Naive B cell (primary cell): Measurements from ENCODE around the gene NTSR1. TPM values are rescaled to one million over a fixed set of nuclear protein-coding genes. Genes with fewer than 3 reads are reported as not detected.

ENCODE experiments used
- ATAC-seq, 2 donors: fragments of 150-1000 bp; cut with Tn5 transposase; 2 replicates each; pipeline ENCODE4 v1.10.0; 2021; ENCODE audit warnings: low read depth in 2 of 2, mild to moderate bottlenecking in 2 of 2, moderate library complexity in 2 of 2
- DNase-seq: peaks from one replicate; pipeline ENCODE4 v3.0.0; 2022
- H3K27ac Mint-ChIP-seq, 6 donors: one replicate each; pipeline ENCODE4 v1.8.0; 2020 to 2022; ENCODE audit warnings: mild to moderate bottlenecking in 6 of 6, mixed read lengths in 6 of 6, moderate library complexity in 5 of 6, inconsistent platforms in 2 of 6
- H3K27me3 Mint-ChIP-seq, 3 donors: one replicate each; pipeline ENCODE4 v1.8.0; 2021 to 2022; ENCODE audit warnings: mixed read lengths in 3 of 3, mild to moderate bottlenecking in 1 of 3
- H3K36me3 Mint-ChIP-seq, 2 donors: one replicate each; pipeline ENCODE4 v1.8.0; 2020 to 2022; ENCODE audit warnings: mixed read lengths in 2 of 2, inconsistent platforms in 1 of 2, mild to moderate bottlenecking in 1 of 2
- H3K4me1 Mint-ChIP-seq, 3 donors: one replicate each; pipeline ENCODE4 v1.8.0; 2020 to 2022; ENCODE audit warnings: mixed read lengths in 3 of 3, inconsistent platforms in 1 of 3, mild to moderate bottlenecking in 1 of 3, moderate library complexity in 1 of 3
- H3K4me3 Mint-ChIP-seq, 8 donors: one replicate each; pipeline ENCODE4 v1.8.0; 2020 to 2022; ENCODE audit warnings: mild to moderate bottlenecking in 8 of 8, mixed read lengths in 8 of 8, moderate library complexity in 8 of 8, inconsistent platforms in 2 of 8
- H3K9me3 Mint-ChIP-seq, 7 donors: one replicate each; pipeline ENCODE4 v1.8.0; 2020 to 2022; ENCODE audit warnings: mixed read lengths in 7 of 7, mild to moderate bottlenecking in 5 of 7, inconsistent platforms in 2 of 7, moderate library complexity in 1 of 7
- polyA plus RNA-seq, 6 donors: library from polyadenylated mRNA; unstranded; fragments of 300-500 nt; fragmentation: Illumina TruSeq; gene quantifications; one replicate each; pipeline ENCODE4 v1.2.3, GENCODE V29; 2021; ENCODE audit warnings: low read depth in 6 of 6

Gene NTSR1
- polyA plus RNA-seq, 6 donors from 2014 or later = not detected

DNA sequence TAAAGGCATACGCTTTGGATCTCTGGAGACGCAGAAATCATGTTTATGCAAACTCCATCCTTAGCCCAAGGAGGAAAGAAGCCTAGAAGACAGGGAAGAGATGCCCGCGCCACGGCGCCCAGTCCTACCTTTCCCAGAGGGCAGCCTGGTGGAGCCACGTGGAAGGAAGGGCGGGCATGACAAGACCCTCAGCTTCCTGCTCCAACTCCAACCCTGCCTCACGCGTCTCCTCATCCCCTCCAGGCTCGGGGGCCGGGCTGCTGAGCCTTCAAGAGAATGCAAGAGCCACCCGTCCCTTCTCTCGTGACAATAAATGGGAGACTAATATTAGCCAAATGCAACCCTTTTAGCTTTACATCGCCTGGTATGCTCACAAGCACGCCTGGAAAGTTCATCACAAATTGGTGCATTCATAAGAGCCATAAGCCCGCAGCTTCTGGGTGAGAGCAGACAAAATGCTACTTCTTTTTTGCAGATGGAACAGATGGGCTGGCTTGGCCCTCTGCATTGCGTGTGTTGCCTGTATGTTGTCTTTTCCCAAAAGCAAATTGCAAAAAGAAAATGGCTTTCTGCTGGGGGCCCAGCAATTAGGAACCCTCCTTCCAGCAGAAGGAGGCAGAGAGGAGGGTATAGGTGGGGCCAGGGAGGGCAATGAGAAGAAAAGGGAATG is 8.2 kb upstream of the NTSR1 start:
- H3K4me1 Mint-ChIP-seq = peaks cover 0 to 2% (median 0%) of the 10 kb centered on the region in 3 donors
- no peak overlapping the region for H3K4me3 Mint-ChIP-seq
- H3K27ac Mint-ChIP-seq = no peak overlapping the region
- peaks cover 0 to 1% (median 0%) of the 10 kb centered on the region in 7 donors for H3K9me3 Mint-ChIP-seq
- DNase-seq = no peak
- peaks cover 16 to 36% (median 27%) of the 10 kb centered on the region in 3 donors for H3K27me3 Mint-ChIP-seq
- no peaks in the 10 kb centered on the region for H3K36me3 Mint-ChIP-seq
- ATAC-seq = no peak

DNA sequence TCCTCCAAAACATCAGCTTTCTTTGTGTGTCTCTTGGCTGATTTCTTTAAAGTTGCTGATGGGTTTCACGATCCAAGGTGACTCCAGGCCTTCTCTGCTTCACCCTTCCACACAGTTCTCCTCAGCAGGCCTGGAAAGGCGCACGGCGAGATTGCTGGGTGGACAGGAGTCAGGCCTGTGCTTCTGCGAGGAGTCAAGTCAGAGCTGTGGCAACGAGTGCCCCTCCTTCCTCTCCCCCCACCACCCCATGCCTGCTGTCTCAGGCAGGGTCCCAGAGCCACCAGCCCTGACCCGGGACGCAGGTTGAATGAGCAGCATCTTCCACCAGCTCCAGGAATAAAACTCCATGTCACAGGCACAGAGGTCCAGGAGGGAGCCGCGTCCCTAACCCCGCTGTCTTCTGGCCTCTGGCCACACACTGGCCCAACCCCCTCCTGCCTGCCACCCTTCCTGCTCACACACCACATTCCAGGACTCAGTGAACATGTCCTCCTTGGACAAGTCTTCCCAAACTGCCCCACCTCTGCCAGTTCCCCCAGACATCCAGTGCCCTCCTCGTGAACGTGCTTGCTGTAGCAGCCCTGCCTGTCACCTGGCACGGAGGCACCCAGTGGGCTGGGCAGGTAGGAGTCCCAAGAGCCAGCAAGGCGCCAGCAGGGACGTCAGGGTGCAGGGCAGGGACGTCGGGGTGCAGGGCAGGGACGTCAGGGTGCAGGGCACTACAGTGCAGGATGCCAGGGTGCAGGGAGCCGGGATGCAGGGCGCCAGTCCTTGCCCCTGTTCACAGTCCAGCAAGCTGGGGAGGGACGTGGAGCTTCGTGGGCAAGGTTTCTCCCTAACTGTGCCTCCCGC is 7.2 kb upstream of the NTSR1 start:
- Mint-ChIP-seq H3K36me3 (no peaks in the 10 kb centered on the region), H3K4me3 (no peak overlapping the region), H3K9me3 (peaks cover 0 to 1% (median 0%) of the 10 kb centered on the region in 7 donors), H3K4me1 (no peaks in the 10 kb centered on the region), H3K27ac (no peak overlapping the region), H3K27me3 (peaks cover 11 to 30% (median 23%) of the 10 kb centered on the region in 3 donors)
- ATAC-seq (no peak), DNase-seq (no peak)

DNA sequence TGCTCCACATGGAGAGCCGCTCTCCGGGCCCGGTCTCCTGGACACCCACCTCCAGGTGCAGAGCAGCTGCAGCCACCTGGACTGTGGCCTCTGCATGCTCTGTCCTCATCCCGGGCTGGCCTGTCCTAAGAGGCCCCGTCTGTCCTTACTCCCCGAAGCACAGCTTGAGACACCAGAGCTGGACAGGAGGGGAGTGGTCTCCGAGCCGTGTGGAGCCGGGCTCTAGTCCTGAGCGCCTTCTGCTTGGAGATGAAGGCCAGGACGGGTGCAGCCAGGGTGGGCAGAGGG is 6.7 kb upstream of the NTSR1 start:
- H3K36me3 Mint-ChIP-seq = no peaks in the 10 kb centered on the region
- peaks cover 0 to 1% (median 0%) of the 10 kb centered on the region in 7 donors for H3K9me3 Mint-ChIP-seq
- H3K27ac Mint-ChIP-seq = no peak overlapping the region
- peaks cover 11 to 35% (median 28%) of the 10 kb centered on the region in 3 donors for H3K27me3 Mint-ChIP-seq
- H3K4me3 Mint-ChIP-seq = no peak overlapping the region
- ATAC-seq (no peak), DNase-seq (no peak)
- no peaks in the 10 kb centered on the region for H3K4me1 Mint-ChIP-seq

DNA sequence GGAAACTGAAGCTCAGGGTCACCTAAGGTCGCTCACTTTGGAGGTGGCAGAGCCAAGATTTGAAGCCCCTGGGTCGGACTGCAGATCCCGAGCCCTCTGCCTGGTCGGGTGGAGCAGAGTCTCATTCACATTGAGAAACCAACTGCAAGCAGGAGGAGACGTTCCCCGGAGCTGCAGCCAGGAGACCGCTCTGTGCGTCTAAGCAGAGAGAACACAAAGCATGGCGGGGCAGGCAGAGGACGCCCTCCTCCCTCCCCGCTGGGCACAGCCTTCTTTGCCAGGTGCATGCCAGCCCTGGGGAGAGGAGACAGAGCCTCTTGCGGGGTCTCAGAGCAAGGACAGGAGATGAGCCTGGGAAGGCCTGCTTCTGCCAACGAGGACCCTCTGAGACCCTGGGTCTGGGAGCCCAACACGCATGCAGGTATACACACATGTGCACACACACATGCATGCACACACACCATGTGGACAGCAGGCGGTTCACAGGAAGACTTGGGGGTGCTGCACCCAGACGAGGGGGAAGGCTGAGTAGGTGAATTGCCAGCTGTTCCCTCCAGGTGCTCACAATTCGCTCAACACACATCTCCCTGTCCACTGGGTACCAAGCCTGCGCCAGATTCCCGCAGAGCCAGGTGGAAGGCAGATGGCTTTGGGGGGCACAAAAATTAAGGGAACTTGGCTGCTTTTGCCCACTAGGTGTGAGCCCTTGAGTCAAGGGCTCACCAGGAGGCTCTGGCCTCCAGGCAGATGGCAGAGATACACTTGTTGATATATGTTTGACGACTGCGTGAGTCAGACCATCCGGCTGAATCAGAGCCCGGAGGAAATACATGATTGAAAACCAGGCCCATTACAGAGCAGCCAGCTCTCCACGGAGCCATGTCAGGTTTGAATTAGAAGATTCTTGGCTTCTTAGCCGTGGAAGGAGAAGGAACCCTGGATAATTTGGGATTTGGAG is 5.5 kb upstream of the NTSR1 start:
- peaks cover 0 to 1% (median 0%) of the 10 kb centered on the region in 7 donors for H3K9me3 Mint-ChIP-seq
- no peaks in the 10 kb centered on the region for H3K4me1 Mint-ChIP-seq
- ATAC-seq (peak in 1 of 2 donors; percentile 32), DNase-seq (no peak)
- H3K4me3 Mint-ChIP-seq = no peak overlapping the region
- peak overlapping the region in 2 of 6 donors; percentile 32 to 71 for H3K27ac Mint-ChIP-seq
- H3K27me3 Mint-ChIP-seq = peaks cover 11 to 41% (median 34%) of the 10 kb centered on the region in 3 donors
- H3K36me3 Mint-ChIP-seq = no peaks in the 10 kb centered on the region

DNA sequence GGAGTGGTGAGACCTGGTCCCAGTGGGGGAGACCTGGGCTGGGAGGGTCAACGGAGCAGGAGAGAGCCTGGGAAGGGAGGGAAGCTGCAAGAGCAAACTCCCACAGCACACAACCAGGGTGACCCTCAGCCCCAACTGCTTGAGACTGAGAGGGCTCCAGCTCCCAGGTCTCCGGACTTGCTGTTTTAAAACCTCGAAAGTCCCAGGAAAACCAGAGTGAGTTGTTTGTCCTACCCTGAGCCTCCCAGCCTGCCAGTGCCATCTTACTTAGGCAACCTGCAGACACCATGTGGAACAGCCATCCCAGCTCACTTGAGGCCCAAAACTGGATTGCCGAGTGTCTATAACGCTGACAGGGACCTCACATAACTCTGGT is 4.8 kb upstream of the NTSR1 start:
- peak overlapping the region in 2 of 6 donors; percentile 32 to 71 for H3K27ac Mint-ChIP-seq

DNA sequence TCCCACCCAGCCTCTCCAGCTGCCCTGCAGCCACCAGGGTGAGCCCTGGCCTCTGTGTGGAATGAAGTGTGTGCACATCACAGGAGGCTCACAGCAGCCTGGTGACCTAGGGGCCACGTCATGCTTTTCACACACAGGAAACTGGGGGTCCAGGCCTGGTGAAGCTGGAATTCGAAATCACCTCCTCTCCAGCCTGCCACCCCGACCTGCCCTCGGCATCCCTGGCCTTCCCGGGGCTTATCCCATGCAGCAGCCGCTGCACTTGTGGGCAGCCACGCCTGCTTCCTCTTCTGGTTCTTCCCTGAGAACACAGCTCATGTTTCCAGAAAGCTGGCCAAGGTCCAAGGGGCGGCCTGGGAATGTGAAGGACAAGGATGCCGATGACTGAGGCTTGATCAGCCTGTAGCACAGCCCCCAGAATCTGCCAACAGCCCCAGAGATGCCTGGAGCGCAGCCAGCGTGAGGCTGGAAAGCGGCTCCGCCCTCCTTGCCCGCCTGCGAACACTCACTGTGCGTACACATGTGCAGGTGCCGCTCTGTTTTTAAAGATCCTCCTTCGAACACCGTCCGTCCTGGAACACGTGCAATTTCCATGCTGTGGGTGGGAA is 4.2 kb upstream of the NTSR1 start:
- Mint-ChIP-seq H3K4me3 (no peak overlapping the region), H3K4me1 (no peaks in the 10 kb centered on the region), H3K27me3 (peaks cover 11 to 43% (median 37%) of the 10 kb centered on the region in 3 donors), H3K36me3 (no peaks in the 10 kb centered on the region), H3K27ac (peak overlapping the region in 1 of 6 donors; percentile 46), H3K9me3 (peaks cover 0 to 1% (median 0%) of the 10 kb centered on the region in 7 donors)
- no peak for DNase-seq
- no peak for ATAC-seq

More for the DNA sequence above, 4.8 kb upstream of the NTSR1 start:
- Mint-ChIP-seq H3K9me3 (peaks cover 0 to 1% (median 0%) of the 10 kb centered on the region in 7 donors), H3K4me3 (no peak overlapping the region), H3K36me3 (no peaks in the 10 kb centered on the region), H3K27me3 (peaks cover 11 to 43% (median 36%) of the 10 kb centered on the region in 3 donors), H3K4me1 (no peaks in the 10 kb centered on the region)
- DNase-seq = no peak
- ATAC-seq = no peak

DNA sequence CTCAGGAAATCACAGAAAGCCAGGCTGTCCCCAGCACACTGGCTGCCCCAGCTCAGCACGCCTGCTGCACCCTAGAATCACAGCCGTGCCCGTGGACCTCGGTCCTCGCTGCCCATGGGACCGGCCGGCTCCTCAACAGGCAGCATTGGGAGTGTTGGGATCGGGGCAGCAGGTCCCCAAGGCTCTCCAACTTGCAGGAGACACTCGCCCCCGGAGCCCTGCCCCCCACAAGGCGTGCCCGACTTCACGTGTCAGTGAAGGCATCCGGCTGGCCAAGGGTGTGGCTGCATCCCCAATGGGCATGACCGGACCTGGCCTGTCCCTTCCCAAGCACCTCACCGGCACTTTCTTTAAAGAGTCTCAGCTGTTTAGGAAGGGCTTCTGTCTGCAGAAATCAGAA is 3.0 kb upstream of the NTSR1 start:
- Mint-ChIP-seq H3K4me3 (no peak overlapping the region), H3K27ac (no peak overlapping the region), H3K27me3 (peaks cover 17 to 55% (median 49%) of the 10 kb centered on the region in 3 donors), H3K9me3 (peaks cover 0 to 1% (median 0%) of the 10 kb centered on the region in 7 donors), H3K36me3 (no peaks in the 10 kb centered on the region), H3K4me1 (no peaks in the 10 kb centered on the region)
- DNase-seq = no peak
- no peak for ATAC-seq

DNA sequence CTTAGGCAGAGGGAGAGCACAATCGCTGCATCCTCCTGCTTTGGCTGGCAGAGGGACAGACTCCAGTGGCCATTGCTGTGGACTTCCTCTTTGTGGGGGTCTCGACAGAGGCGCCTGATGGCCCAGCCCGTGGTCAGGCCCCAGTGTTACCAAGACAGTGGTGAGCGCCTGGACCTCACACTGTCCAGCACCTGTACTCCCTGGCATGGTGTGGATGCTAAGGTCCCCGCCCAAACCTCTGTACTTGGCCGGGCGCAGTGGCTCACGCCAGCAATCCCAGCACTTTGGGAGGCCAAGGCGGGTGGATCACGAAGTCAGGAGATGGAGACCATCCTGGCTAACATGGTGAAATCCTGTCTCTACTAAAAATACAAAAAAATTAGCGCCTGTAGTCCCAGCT is 2.3 kb upstream of the NTSR1 start:
- no peak for DNase-seq
- H3K27me3 Mint-ChIP-seq = peaks cover 17 to 54% (median 53%) of the 10 kb centered on the region in 3 donors
- no peak for ATAC-seq
- no peak overlapping the region for H3K27ac Mint-ChIP-seq
- peaks cover 0 to 1% (median 0%) of the 10 kb centered on the region in 7 donors for H3K9me3 Mint-ChIP-seq
- H3K4me3 Mint-ChIP-seq = no peak overlapping the region
- H3K36me3 Mint-ChIP-seq = no peaks in the 10 kb centered on the region
- H3K4me1 Mint-ChIP-seq = no peaks in the 10 kb centered on the region

DNA sequence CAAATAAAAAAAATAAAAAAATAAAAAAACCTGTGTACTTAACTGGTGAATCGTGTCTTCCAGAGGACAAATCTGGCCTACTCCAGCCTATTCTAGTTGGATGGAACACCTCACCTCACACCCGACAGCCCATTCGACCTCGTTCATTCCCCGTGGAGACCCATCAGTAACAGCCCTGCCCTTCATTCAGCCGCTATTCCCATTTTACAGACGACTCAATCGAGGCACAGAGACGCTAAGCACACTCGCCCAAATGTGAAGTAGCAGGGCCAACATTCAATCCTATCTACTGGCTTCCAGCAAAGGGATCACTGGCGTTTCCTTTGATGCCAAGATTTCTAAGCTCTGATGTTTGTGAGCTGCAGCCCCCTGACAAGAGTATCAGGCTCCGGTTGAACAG is 1.8 kb upstream of the NTSR1 start:
- Mint-ChIP-seq H3K36me3 (no peaks in the 10 kb centered on the region), H3K9me3 (no peaks in the 10 kb centered on the region), H3K27me3 (peaks cover 17 to 59% (median 49%) of the 10 kb centered on the region in 3 donors), H3K4me3 (no peak overlapping the region), H3K4me1 (peaks cover 0 to 2% (median 0%) of the 10 kb centered on the region in 3 donors), H3K27ac (no peak overlapping the region)
- DNase-seq (no peak), ATAC-seq (no peak)

DNA sequence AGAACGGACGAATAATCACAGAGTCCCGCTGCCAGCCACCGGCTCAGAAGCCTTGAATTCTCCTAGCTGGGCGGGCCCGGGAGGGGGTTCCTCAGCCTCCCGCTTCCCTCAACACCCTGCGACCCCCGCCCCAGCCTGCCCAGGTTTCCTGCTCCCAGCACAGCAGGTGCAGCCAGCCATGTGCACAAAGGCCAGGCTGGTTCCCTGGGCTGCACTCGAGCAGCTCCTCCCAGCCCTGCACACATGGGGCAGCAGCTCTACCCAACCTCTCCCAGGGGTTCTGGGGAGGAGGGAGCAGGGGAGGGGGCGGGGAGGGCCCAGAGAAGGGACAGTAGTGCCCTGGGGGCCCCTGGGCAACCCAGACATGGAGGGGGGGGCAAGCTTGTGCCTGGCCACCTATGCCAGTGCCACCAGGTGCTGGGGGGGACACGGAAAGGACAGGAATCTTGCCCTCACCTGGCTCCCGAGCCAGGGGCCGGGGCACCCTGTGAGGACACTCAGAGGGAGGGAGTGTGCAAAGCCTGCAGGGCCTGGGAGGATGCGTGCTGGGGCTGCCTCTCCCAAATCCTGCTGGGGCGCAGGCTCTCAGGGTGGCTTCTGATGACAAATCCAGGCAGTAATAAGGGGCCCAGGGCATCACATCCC is 1.2 kb upstream of the NTSR1 start:
- Mint-ChIP-seq H3K36me3 (no peaks in the 10 kb centered on the region), H3K4me3 (no peak overlapping the region), H3K4me1 (peaks cover 0 to 2% (median 0%) of the 10 kb centered on the region in 3 donors), H3K27me3 (peaks cover 17 to 65% (median 49%) of the 10 kb centered on the region in 3 donors), H3K9me3 (no peaks in the 10 kb centered on the region), H3K27ac (no peak overlapping the region)
- DNase-seq (no peak), ATAC-seq (no peak)

DNA sequence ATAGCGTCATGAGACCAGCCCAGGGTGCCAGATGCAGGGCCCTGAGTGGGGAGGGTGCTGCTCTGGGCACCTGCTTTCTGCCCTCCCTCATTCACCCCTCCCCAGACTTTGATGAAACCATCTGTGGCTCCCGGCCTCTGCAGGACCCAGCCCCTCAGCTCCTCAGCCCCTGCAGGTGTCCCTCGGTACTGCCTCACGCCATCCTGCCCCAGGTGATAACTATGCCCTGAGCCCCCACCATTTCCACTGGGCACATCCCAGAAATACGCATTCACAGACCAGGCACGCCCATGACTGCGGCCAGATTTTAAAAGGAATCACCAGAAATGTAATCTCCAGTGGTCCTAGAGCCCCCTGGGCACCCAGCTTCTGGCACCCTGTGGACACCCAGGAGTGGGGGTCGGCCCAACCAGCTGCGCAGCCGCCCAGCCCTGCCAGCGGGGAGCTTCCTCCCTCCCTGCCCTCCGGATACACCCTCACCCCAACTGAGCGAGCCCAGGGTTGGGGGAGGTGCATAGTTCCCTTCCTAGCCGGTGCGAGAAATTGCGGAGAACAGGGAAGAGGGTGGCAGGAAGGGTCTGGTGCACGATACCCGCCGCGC is 615 bp upstream of the NTSR1 start:
- Mint-ChIP-seq H3K4me3 (no peak overlapping the region), H3K27me3 (peaks cover 17 to 71% (median 49%) of the 10 kb centered on the region in 3 donors), H3K27ac (no peak overlapping the region), H3K36me3 (no peaks in the 10 kb centered on the region), H3K9me3 (no peaks in the 10 kb centered on the region), H3K4me1 (peaks cover 0 to 2% (median 0%) of the 10 kb centered on the region in 3 donors)
- peak; percentile 16 for DNase-seq
- ATAC-seq = peak; percentile 60 to 64

DNA sequence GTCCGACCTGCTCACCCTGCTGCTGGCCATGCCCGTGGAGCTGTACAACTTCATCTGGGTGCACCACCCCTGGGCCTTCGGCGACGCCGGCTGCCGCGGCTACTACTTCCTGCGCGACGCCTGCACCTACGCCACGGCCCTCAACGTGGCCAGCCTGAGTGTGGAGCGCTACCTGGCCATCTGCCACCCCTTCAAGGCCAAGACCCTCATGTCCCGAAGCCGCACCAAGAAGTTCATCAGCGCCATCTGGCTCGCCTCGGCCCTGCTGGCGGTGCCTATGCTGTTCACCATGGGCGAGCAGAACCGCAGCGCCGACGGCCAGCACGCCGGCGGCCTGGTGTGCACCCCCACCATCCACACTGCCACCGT is 885 bp downstream of the NTSR1 start:
- H3K9me3 Mint-ChIP-seq = peaks cover 0 to 4% (median 0%) of the 10 kb centered on the region in 7 donors
- H3K27ac Mint-ChIP-seq = peak overlapping the region in 1 of 6 donors; percentile 87
- ATAC-seq = no peak
- H3K27me3 Mint-ChIP-seq = peaks cover 21 to 75% (median 47%) of the 10 kb centered on the region in 3 donors
- no peak overlapping the region for H3K4me3 Mint-ChIP-seq
- H3K36me3 Mint-ChIP-seq = peaks cover 0 to 6% of the 10 kb centered on the region in 2 donors
- DNase-seq = no peak
- peaks cover 0 to 2% (median 0%) of the 10 kb centered on the region in 3 donors for H3K4me1 Mint-ChIP-seq
